SKM-1 treated with dmso at 0.1 percent for 144 hours (cell line): ENCODE measurements around the gene PHOSPHO1.

Experiments used
- DNase-seq: peaks from one replicate; lab custom pipeline; 2025; ENCODE audit not compliant: unreplicated experiment; lab: John Stamatoyannopoulos, UW

The PHOSPHO1 gene

DNA sequence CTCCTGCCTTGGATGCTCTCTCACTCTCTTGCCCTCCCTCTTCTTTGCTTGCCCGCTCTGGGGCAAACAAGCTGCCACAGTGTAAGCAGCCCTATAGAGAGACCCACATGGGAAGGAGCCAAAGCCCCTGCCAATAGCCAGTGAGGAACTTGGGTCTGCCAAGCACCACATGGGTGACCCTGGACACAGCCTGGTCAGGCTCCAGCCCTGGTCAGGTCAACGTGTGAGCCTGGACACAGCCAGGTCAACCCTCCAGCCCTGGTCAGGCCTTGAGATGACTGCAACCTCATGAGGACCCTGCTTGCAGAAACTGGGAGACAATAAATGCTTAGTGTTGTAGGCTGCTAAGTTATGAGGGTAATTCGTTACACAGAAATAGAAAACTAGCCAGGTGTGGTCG, 14.3 kb upstream of the PHOSPHO1 start:
- DNase-seq = no peak

DNA sequence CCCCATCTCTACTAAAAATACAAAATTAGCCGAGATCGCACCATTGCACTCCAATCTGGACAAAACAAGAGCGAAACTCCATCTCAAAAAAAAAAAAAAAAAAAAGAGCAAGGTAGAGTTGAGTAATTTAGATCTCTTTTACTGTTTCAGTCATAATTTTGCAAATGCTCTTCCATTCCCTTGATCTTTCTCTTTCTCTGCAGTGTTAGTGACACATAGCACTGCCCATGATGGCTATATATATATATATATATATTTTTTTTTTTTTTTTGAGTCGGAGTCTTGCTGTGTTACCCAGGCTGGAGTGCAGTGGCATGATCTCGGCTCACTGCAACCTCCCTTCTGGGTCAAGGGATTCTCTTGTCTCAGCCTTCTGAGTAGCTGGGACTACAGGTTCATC, 12.2 kb upstream of the PHOSPHO1 start:
- no peak for DNase-seq

DNA sequence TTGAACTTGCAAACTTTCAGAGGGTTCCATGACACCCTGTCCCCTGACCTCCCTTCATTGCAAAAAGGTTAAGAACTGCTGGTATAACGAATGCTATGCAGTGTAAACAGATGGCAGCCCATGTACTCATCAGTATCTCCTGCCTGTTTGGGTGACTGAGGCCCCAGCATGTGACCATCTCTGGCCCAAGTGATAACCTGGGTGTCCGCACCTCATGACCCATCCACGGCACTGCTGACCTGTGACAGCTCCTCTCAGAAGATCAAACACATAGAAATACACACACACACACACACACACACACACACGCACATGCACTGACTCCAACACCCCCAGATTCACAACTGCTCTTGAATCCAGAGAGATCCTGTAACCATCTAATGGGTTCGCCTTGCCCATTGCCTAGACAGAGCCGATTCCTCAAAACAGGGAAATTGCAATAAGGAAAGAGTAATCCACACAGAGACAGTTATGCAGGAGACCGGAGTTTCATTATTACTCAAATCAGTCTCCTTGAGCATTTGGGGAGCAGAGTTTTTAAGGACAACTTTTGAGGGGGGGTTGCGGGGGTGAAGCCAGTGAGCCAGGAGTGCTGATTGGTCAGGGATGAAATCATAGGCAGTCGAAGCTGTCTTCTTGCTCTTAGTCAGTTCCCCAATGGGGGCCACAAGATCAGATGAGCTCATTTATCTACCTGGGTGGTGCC, 11.3 kb upstream of the PHOSPHO1 start:
- no peak for DNase-seq

DNA sequence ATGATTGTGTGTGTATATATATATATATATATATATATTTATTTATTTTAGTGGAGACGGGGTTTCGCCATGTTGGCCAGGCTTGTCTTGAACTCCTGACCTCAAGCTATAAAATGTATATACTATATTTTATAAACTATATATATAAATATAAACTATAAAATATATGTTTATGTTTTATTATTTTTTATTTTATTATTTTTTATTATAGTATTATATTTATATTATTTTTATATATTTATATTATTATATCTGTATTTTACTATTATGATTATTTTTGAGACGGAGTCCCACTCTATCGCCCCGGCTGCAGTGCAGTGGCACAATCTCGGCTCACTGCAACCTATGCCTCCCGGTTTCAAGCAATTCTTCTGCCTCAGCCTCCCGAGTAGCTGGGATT, 10.5 kb upstream of the PHOSPHO1 start:
- no peak for DNase-seq

DNA sequence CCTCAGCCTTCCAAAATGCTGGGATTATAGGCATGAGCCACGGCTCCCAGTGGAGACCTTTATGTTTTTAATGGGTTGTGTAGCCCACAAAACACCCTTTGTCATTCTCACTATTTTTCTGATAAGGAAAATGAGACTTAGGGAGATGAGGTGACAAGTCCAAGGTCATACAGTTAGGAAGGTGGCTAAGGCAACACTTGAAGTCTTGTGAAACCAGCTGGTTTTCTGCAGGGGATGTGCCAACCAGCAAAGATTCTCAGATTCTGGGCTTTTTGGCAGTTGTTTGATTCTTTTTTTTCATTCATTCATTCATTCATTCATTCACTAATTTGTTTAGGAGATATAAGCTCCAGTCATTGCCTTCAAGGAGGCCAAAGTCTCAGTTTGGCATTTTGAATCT, 10.0 kb upstream of the PHOSPHO1 start:
- DNase-seq = no peak

DNA sequence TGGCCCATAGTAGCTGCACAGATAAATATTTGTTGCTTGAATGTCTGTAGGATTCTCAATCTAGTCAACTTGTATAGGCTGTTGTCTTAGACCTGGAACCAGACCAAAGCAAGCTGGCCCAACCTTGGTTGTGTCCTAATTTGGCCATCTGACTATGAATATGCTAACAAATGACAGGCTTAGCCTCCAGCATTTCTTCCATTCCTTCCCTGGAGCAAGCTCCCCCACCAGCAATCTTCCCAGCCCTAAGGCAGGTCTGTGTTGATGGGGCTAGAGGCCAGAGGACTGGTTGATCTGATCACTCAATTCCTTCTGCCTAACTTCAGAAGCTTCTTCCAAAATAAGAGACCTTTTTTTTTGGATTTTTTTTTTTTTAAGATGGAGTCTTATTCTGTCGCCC, 9.4 kb upstream of the PHOSPHO1 start:
- no peak for DNase-seq

DNA sequence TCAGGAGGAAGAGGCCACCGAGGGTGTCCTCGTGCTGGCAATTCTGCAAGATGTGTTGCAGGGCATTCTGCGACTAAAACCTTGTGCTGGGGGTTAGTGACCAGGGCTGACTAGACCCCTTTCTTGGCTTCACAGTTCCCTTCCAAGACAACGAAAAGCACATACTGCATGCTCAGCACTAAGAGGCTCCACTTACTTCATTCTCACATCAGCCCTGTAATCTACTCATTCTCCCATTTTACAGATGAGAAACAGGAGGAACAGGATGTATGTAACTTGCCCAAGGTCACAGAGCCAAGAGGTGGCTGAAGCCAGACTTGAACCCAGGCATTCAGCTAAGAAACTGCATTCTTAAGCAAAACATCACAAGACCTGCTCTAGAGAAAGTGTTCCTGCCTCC, 5.3 kb upstream of the PHOSPHO1 start:
- DNase-seq = no peak

DNA sequence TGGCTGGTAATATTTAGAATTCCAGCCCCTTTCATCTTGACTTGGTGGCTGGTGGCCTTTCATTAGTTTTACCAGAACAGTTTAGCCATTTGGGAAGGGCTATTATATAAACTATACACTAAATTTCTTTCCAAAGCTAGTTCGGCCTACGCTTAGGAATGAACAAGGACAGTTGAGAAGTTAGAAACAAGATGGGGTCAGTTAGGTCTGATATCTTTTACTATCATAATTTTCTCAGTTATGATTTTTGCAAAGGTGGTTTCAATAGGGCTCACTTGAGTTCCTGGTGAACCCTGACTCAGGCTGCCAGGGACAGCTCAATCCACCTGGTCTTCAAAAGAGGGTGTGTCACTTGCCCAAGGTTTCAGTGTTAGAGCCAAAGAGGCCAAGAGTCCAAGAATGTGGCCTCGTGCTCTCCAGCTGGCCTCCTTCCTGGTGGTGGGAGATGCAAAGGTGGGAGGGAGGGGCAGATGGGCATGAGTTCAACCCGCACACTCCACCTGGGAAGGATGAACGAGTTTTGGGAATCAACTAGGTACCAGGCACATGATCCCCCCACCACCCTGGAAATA, 4.0 kb upstream of the PHOSPHO1 start:
- no peak for DNase-seq

DNA sequence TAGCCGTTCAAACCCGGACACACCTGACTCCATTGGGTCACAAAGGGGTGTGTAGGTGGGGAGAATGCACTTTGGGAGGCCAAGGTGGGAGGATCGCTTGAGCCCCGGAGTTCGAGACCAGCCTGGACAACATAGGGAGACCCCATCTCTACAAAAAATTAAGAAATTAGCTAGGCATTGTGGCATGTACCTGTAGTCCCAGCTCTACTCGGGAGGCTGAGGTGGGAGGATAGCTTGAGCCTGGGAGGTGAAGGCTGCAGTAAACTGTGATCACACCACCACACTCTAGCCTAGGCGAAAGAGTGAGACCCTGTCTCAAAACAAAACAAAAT, 942 bp upstream of the PHOSPHO1 start:
- DNase-seq = no peak

DNA sequence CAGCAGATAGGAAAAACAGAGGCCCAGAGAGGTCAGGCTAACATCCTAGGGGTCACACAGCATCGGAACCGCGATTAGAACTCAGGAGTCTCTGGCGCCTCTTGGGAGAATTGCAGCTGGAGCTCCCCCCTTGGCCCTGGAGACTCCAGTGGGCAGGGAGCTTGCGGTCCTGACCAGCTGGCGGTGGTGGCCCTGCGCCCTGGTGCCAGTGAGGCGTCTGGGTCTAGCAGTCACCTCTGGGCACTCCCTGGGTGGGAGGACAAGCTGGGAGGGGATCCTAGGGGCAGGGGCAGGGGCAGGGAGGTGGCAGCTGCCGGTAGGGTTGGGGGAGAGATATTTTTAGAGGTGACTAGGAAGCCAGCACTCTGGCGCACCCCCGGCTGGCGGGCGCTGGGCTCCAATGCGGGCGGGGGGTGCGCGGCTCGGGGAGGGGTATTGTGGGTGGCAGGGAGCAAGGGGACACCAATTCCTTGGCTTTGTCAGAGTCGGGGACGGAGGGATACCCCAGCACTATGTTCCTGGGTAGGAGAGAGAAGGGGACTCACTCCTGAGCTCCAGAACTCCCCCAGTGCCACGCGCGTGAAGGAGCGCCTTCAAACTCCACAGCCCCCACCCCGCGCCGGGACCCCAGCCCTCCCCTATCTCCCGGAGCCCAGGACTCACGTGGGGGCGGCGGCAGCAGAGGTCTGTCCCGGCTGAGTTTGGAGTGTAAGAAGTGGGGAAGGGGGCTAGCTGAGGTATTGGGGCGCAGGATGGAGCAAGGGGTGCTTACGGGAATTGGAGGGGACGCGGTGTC, 584 bp downstream of the PHOSPHO1 start:
- no peak for DNase-seq

DNA sequence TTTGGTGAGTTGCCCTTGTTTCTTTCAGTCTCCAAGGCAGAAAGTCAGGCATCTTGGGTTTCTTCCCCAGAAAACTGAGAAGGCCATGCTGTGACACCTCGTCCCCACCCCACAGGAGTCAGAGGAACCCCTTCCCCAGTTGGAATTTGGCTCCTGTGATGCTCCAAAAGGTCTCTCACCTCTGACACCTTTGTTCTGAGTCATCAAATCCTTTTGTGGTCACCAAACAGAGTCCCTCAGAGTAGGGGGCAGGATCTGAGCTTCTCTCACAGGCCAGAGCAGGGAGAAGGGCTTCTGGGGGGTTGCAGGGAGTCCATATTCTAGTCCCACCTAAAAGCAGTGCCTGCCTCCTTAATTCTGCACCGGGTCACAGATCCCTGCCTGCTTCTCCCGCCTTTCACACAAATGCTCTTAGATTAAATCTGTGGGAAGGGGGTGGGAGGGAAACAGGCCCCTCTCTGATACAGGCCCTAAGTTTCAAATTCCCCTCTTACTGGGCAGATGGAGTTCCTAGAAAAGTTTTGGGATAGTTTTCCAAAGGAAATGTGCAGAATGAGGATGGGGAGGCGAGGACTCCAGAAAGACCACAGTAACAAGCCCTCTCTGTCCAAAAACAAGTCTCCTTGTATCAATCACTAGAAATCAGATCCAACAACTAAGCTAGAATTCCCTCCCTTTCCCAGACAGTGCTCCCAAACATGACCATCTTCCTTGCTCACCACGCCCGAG, 1.3 kb downstream of the PHOSPHO1 start:
- no peak for DNase-seq

DNA sequence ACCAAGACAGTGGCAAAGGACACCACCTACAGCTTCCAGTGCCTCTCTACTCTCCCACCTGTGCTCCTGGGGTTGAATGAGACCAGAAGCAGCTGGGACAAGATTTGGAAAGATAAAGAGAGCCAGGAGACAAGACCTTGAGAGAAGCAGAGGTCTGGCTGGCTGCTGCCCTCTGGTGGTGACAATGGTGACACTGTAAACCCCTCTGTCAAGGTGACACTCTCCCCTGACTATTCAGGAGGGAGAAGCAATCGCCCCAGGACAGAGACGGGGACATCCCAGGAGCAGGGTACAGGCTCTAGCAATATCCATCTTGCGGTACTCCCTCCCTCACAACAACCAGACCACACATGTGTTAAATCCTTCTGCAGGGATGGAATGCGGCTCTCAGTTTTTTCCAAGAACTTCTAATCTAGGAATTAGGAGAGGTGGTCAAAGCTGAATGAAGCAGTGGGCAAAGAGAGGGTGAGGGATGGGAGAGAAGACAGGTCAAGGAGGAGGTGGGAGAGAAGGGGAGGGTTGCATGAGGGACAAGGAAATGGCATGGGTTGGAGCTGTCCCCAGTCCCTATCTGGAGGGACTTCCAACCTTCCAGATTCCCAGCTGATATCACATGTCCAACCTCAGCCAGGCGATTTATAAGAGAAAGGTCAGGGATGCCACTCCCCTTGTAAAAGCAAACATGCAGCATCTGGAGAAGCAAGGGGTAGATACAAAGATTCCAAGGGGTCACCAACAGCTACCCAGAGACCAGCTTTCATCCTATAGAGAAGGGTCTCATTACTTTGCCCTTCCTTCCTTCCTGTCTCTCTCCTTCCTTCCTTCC, 2.9 kb downstream of the PHOSPHO1 start:
- peak; percentile 61 for DNase-seq

DNA sequence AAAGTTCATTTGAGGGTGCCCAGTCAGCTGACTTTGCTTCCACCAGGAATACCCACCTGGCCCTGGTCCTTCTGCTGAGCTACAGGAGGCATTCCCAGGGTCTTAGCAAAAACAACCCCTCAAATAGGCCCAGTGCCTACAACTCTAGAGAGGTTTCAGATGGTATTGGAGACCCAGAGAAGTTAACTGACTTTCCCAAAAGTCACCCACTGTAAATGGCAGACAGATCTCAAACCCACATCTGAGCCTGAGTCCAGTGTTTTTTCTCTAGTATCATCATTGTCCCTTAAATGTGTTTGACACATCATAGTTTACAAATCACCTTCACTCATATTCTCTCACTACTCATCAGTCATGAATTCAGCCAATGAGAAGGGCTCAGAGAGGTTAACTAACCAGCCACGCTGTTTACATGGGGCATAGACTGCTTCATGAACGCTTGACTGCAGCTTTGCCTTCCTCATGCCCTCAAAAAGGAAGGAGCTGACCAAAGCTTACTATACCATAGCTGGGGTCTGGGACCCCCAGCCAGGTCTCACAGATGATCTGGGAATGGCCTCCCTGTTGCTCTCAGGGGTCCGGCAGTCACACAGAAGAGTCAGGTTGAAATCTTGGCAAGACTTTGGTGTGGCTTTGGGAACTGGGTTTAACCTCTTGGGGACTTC, 3.7 kb downstream of the PHOSPHO1 start:
- DNase-seq = no peak

DNA sequence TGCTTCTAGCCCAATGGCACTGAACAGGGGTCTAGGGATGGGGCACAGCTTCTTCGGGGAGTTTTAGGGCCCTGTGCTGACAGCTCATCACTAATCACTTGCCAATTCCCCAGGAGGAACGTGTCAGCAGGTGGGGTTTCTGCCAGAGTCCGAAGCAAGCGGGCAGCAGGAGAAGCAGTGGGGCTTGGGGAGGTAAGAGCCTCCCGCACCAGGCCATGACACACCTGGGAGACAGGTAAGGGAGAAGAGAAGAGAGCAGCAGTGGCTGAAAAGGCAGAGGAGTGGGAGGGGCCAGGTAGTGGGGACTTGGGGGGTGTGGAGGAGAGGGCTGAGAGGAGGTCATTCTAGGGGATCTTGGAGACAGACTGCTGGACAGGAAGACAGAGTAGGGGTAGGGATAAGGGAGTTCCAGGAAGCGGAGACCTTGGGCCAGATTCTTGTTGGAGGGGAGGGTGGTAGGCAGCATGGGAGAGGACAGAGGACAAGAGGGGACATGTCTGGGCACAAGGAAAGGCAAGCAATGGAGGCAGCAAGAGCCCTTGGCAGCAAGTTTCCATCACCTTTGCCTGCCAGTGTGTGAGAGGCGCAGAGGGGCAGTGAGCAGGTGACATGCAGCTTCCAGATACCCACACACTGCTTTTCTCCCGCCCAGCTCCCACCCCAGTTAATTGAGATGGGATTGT, 4.9 kb downstream of the PHOSPHO1 start:
- DNase-seq = no peak

DNA sequence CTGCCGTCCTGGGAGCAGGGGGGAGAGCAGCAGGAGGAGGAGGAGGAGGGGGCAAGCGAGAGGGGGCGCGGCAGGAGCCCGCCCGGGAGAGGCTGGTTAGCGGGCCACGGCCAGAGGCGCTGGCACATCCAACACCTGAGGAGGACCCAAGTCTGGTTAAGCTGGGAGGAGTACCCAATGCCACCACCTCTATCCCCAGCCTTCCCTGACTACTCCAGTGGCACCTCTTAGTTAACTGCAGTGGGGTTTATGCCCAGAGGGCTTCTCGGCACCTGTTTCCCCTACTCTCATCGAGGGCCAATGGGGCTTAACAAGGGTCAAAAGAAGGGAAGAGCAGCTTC, 5.6 kb downstream of the PHOSPHO1 start:
- no peak for DNase-seq

DNA sequence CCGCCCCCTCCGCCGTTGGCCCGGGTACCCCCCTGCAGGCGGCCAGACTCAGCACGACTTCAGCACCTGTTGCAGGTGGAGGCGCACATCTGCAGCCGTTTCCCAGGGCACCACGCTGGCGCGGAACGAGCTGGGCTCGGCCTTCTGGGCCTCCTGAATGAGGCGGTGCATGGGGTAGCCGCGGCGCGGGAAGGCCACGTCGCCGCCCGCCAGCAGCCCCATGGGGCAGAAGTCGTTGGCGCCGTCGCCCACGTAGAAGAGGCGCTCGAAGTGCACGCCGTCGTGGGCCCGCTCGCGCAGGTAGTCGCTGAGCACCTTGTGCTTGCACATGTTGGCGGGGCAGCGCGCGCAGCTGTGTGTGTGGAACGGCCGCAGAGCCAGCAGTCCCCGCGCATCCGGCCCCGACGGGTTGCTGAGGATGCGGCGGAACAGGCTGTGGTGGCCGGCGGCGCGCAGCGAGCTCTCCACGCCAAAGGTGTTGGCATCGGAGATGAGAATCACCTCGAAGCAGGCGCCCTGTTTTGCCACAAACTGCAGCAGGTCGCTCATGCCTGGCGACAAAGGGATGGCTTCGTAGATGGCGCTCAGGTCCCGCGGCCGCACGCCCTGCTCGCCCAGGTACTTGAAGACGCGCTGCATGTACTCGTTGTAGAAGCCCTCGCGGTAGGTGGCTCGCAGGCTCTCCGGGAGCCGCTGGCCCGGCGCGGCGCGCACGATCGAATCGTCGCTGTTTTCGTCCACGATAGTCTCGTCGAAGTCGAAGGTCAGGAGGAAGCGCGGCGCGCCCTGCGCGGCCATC, 6.2 kb downstream of the PHOSPHO1 start:
- DNase-seq = no peak

DNA sequence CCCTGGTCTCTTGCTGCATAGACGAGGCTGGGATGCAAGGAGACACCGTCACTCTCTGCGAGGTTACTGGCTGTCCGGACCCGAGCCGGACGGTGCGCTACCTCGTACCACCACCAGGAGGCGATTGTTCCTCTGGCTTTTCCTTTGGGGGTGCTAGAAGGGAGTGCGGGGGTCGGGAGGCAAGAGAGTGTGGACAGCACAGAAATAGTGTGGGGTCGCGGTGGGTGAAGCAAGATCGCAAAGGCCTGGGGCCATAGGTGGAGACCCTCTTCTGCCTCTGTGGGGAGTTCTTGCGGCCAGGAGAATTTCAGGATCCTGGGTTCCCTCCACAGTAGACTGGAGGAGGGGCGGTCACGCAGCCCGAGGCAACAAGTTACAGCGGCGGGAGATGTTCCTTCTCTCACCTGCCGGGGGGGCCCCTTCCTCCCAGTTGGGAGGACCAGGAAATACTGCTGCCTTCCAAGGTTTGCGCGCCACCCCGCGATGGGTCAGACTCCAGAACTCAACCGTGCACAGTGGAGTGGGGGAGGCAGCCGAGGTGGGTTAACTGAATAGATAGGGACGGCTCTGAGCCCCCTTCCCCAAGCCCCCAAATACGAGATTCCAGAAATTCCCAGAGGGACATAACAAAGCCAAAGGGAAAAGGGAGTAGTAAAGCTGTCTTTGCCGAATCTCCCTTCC, 6.9 kb downstream of the PHOSPHO1 start:
- DNase-seq = no peak

DNA sequence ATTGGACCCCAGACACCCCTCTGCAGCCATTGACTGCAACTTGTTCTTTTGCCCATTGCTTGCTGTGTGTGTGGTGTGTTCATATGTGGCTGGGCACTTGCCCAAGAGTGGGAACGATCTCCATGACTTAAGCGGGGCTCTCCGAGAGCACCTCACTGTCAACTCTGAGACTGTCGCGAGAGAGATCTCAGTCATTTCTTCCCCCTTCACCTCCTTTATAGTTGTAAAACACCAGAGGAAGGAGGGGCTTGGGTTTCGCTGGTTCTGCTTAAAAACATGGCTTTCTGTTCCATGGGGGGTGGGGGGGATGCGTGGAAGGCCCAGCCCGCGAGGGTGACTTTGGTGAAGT, 7.4 kb downstream of the PHOSPHO1 start:
- DNase-seq = no peak

DNA sequence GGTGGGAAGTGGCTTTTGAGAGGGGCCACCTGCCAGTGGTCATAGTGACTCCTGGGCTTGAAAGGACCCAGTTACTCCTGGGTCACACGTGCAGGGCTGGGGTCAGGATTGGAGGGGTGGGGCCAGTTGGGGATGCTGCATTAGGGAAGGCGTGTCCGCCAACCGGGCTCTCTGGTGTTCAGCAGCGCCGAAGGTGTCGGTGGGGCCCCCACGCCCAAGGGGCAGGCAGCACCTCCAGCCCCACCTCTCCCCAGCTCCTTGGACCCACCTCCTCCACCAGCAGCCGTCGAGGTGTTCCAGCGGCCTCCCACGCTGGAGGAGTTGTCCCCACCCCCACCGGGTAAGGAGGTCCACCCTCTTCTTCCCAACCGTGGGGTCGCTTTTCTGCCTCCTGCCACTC, 10.6 kb downstream of the PHOSPHO1 start:
- DNase-seq = no peak
